ENCODE results near the gene MGST1. TPM values are rescaled to one million over a fixed set of nuclear protein-coding genes. Genes with fewer than 3 reads are reported as not detected.
A peak's percentile ranks its signal among the peaks of the same experiment; 100 is the strongest.
"Not testable (repeated sequence)": the region's sequence is repeated elsewhere in the genome, so short reads cannot be mapped to it uniquely, and the experiment has no call there.

MGST1 gene
- total RNA-seq, 1 donor from 2014 or later = 84.2 TPM

DNA sequence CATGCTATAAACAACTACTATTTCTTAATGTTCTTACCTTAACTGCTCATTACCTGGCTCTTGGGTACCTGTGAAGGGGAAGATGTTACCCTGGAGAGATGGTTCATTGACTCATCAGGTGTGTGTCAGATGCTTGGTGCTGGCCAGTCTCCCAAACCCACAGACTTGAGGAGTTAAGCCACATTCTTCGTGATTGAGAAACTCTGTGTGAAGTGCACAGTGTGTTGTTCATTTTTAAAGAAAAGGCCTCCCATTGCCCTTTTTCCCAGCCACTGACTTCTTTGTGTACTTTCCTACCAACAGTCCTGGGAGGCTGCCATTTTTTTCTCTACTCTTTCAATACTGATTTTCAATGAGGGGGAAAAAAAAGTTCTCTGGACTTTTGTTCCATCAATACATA, 3.2 kb downstream of the MGST1 start:
- peak; percentile 43 for DNase-seq (ENCODE audit: low read depth)

DNA sequence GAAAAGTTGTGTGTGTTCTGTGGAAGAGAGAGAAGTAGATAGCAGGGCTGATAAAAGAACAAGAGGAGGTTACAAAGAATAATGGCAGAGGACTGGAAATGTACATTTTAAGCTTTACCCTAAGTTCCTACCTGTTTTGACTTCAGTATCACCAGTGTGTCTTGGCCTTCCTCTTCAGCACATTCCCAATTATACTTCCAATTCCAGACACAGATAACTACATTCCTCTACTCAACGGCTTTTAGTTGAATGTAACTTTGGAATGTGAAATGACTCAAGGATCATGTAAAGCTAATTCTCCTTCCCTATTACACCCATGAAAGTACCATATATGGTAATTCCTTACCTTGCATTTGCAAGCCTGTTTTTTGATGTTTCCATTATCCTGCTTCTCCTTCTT, 5.0 kb downstream of the MGST1 start:
- DNase-seq (ENCODE audit: low read depth) = no peak

- DNase-seq (ENCODE audit: low read depth) = no peak
Measured at GRCh38 chr12:16358878-16359277, 11.4 kb downstream of the MGST1 start.

DNA sequence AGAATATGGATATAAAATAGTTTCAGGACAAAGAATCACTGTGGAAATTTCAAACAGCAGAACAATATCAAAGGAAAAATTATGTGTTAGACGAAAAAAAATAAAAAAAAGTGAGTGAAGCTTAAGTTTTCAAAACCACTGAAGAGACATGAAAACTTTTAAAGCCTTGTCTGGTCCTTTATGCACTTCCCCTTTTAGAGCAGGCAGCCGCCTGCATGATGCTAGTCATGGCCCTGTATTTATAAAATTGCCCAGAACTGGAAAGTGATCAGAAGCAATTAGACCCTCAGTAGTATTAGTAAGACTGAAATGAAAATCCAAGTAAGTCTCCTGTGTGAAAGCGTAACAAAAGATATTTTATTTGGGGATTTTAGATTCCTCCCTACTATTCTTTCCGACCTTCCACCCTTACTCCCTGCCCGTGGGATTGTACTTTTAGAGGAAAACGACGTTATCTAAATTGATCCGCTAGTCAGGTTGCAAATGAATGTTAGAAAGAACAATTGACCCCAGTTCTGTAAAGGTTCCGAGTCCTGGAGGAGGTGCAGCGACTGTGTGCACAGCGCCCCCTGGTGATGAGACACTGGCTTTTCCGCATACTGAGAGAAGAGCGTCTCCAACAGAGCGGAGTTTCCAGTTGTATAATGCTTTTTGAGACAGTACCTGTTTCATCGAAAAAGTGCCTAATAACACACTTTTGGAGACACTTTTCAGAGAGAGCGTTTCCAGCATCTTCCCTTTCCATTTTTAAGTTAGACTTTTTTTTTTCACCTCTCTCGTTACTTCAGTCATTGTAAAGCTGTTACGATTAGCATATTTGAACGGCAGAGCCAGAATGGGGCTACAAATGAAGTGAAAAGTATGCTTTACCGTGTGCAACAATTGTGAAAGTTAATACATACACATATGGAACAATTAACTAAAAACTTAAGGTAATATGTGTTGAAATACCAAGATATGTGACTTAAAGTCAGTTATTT, 12.4 kb downstream of the MGST1 start:
- DNase-seq (ENCODE audit: low read depth) = peak; percentile 53

GRCh38 chr12:16361142-16361783, 13.8 kb downstream of the MGST1 start:
- no peak for DNase-seq (ENCODE audit: low read depth)

DNA sequence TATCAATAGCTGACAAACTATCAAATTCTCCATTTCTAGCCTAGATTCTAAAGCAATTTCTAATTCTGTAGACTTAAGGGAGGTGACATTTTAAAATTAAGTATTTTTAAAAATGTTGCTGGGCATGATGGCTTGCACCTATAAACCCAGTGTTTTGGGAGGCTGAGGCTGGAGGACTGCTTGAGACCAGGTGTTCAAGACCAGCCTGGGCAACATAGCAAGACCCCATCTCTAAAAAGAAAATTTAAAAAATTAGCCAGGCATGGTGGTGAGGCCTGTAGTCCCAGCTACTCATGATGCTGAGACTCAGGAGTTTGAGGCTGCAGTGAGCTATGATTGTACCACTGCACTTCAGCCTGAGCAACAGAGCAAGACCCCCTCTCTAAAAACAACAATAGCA, 15.1 kb downstream of the MGST1 start:
- no peak for DNase-seq (ENCODE audit: low read depth)

- DNase-seq (ENCODE audit: low read depth) = no peak
Measured at GRCh38 chr12:16369156-16369555, 21.7 kb downstream of the MGST1 start.

DNA sequence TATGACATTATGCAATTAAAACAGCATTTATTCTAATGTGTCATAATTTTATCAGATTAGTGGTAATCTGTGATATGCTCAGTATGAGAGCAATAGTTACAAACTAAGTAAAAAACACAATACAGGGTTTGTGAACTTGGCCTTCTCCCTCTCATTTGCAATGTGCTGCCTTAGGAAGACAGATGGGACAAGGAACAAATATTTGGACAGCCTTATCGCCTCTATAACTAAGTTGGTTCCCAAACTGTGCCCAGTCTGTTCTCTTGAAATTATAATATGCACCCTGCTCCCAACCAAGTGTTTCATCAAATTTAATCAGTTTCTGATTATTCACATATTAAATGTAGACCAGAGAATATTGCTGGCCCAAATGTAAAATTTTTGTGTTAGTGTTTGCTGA, 22.7 kb downstream of the MGST1 start:
- DNase-seq (ENCODE audit: low read depth) = no peak

- not testable (repeated sequence) for DNase-seq (ENCODE audit: low read depth)
Measured at GRCh38 chr12:16382652-16383312, 35.3 kb downstream of the MGST1 start.

DNA sequence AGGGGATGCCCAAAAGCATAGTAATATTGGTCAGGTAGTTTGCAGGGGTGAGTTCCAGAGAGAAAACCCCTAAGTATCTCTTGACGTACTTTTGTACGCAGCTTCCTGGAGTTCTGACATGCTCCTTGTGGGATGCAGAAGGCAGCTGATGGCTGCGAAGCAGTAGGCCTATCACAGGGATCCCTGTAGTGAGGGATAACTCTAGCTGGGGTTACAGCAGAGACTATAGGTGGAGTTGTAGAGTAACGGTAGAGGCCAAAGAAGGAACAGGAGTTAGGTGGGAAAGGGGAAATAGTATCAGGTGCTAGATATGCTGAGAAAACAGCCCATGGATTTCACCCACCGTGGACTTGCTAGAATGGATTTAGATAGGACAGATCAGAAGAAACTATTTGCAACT, 37.3 kb downstream of the MGST1 start:
- no peak for DNase-seq (ENCODE audit: low read depth)

DNA sequence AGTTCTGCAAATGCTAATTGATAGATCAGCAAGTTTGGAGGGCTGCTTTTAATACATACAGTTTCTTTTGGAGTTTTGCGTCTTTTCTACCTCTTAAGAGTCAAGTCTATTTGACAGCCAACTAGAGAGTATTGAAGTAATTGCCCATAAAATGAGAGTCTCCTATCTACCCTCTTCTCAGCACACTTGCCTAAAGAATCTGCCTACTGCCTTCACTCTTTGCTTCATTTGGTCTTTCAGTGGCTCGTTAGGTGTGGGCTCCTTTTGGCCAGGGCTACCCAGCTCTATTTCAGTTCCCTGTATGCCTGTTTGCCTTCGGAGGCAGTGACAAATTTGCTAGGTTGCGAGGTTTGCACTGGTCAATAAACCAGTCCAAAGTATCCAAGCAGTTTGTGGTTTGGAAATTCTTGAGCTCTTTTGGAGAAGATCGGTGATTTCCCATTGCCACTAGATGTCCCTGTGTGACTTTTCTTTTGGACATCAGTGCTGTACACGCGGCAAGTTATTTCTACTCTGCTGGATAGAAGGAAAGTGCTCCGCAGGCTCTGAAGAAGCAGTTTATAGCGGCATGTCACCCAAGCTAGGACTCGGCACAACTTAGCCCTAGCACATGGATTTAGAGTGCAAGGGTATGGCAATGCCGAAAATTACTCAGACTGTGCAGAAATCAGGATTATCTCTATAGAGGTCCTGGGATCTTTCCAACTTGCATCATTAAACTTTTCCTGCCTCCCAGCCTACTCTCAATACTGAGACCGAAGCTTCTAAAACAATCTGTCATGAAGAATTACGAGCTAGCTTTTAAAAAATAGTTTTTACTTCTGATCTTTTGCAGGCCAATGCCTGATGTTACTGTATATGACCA, 38.6 kb downstream of the MGST1 start:
- peak; percentile 88 for DNase-seq (ENCODE audit: low read depth)

GRCh38 chr12:16387919-16388318, 40.5 kb downstream of the MGST1 start:
- DNase-seq (ENCODE audit: low read depth) = no peak

- peak; percentile 36 for DNase-seq (ENCODE audit: low read depth)
Measured at GRCh38 chr12:16389594-16389993, 42.1 kb downstream of the MGST1 start.

DNA sequence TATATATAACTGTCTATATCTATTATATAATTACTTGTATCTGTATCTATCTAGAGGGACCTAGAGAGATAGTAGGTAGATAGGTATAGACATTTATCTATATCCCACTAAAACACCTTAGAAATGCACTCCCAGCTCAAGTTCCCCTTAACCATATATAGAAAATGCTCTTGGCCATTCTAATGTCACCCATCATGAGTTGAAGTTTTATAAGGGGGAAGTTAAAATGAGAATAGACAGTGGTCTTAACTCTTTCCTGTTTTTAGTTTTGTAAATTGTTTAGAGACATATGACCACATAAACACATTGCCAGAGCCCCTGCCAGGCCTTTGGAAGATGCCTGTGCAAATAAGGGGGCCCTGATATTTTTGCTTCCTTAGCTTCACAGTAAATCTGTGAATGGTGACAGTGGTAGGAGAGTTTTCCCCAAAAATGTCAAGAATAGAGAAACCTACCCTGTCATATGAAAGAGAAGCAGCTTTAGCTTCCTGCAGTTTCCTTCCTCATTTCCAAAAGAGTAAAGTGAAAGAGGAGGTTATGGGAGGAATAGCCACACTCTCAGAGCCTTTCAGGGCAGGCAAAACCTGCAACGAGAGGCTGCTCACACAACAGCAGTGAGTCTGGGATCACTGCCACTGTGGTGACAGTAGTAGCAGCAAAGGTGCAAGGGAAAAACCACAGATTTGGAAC, 45.5 kb downstream of the MGST1 start:
- DNase-seq (ENCODE audit: low read depth) = no peak

DNA sequence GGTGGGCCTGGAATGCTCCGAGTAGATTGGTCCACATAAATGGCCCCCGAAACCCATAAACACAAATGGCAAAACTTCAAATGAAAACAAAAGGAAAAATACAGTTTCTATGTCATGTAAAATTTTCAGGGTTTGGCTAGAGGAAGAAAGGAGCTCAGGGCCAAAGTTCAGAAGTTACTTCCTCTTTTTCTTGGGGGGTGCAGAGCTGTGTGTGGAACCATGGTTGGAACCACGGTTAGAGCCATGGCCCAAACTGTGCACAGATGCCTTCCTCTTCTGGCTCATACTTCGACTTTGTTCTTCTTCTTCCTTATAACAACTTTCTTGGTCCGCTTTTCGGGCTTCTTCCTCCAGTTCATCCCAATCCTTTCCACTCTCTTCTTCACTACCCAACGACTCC, 51.7 kb downstream of the MGST1 start:
- DNase-seq (ENCODE audit: low read depth) = no peak

- not testable (repeated sequence) for DNase-seq (ENCODE audit: low read depth)
Measured at GRCh38 chr12:16401835-16402234, 54.4 kb downstream of the MGST1 start.

DNA sequence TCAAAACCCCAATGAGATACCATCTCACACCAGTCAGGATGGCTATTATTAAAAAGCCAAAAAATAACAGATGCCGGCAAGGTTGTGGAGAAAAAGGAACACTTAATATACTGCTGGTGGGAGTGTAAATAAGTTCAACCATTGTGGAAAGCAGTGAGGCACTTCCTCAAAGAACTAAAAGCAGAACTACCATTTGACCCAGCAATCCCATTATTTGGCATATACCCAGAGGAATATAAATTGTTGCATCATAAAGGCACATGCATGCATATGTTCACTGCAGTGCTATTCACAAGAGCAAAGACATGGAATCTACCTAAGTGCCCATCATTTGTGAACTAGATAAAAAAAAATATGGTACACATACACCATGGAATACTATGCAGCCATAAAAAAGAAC, 59.9 kb downstream of the MGST1 start:
- no peak for DNase-seq (ENCODE audit: low read depth)

All from myocyte (in vitro differentiated cells).